NCI-H1105 (cell line): ENCODE results near the gene FADS3.

ENCODE experiments used
- DNase-seq: peaks from one replicate; lab custom pipeline; 2025; lab: John Stamatoyannopoulos, UW

The FADS3 gene

DNA sequence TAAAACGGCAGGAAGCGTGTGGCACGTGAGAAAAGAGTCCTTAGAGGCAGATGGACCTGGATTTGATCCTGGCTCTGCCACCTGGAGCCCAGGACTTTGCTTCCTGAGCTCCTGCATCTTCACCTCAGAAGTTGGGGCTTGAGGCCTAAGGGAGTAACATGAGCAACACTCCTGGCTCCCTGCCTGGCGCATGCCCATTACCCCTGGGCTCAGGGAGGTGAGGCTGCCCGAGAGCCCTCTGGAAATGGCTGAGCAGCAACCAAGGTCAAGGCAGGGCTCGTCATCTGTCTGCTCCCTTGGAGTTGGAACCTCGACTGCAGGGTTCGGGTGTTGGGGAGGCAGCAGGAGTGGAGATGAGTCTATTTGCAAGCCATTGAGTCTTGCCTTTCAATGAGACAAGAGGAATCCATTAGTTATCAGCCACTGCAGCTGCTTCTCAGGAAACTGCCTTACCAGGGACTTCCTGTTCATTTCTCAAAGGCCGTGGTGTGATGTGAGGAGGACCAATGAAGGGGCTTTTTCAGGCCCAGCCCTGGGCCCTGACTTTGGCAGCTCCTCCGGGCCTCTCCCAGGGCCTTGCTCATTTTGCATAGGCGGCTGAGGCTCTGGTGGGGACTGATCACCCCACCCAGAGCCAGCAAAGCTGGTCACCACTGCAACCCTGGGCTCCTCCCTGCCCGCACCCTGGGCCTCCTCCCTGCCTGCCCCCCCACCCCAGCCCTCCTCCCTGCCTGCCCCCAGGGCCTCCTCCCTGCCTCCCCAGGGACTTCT is 56.9 kb downstream of the FADS3 start:
- no peak for DNase-seq

DNA sequence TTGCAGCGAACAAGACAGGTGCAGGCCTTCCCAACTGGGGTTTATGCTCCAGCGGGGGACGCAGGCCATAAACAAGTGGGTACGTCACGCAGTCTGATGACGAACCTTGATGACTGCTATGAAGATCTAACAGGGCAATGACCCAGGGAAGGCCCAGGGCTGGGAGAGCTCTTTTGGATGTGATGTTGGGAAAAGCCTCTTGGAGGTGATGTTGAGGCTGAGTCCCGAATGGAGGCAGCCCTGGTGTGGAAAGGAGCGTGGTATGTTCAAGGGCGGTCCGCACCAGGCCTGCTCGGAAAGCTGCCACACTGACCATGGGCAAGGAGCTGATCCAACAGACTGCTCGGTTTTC is 57.4 kb downstream of the FADS3 start:
- no peak for DNase-seq

DNA sequence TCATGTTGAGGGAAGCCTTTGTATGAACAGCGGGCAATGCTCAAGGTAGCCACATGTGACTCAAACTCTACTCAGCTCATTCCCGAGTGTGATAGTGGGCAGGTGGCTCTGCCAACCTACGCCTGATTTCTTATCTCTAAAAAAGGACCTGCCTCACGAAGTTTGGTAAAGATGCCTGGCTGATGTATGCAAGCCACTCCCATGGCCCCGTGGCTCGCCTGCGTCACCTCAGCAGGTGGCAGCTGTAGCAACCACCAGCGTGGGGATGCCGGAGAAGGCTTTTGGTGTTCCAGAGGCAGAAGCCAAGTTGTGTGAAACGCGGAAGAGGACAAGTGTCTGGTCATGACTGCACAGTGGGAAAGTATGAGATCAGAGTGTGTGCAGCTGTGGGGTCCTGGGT is 57.9 kb downstream of the FADS3 start:
- no peak for DNase-seq

DNA sequence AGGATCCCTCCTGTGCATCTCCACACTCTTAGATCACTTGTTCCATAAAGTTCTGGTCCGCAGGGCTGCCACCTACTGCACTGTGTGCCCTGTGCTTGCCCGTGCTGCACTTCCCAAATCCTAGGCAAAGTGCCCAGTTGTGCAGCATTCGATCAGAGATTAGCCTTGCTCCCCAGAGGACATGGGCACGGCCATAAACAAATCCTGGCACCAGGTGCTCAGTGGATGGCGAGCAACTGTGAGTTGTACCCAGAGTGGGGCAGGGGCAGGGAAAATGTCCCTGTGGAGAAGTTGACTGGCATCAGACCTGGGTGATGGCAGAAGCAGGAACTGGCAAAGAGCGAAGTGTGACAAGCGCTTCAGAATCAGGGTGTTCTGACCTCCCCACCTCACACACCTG is 58.6 kb downstream of the FADS3 start:
- no peak for DNase-seq

DNA sequence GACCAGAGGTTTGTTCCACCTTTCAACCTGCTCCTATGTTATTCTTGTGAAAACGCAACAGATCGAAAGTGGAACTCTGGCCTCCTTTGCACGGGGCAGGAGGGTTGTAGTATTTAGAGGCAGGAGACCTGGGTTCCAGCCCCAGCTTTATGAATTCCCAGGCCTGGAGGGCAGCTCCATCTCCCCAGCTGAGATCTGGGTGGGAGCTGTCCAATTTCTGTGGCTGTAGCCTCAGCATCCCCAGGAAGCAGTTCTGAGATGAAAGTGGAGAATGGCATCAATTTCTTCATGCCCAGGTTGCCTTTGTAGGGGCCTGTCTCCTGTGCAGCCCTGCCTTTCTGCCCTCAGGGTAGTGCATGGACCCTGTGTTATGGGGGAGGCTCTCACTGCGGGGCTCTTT is 59.1 kb downstream of the FADS3 start:
- no peak for DNase-seq

DNA sequence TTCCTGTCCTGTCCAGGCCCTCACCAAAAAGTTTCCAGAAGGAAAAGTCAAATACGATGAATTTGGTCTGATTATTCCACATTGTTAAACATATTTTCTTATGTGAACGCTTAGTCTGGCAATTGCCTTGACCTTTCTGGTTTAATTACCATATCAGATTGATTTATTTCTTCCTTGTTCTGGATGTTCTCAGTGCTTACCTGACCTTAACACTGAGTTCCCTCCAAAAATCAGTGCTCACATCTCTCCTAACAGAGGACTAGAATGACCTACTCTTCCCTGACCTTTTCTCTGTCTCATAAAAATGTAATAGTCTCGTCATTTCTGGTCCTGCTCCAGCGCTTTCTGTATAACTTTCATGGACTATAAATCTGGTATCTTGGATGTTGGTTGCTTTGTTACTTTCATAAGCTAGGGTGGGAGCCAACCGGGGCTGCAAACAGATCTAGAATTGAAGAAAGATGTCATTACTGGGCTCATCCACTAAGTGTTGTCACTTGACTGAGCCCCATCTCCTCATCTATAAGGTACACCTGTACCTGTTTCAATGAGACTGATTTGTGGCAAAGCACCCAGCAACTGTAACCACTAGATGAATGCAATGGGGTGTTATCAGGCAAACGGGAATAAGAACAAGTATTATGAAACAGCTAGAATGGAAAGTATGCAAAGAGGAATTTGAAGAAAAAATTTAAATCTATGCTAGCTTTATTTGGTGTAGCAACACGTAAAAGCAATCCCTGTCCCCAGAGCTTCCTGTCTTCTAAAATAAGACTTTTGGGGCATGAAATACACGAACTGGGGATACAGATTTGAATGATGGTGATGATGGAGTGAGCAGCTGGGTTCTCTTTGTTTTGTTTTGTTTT is 60.9 kb downstream of the FADS3 start:
- DNase-seq, result no peak

DNA sequence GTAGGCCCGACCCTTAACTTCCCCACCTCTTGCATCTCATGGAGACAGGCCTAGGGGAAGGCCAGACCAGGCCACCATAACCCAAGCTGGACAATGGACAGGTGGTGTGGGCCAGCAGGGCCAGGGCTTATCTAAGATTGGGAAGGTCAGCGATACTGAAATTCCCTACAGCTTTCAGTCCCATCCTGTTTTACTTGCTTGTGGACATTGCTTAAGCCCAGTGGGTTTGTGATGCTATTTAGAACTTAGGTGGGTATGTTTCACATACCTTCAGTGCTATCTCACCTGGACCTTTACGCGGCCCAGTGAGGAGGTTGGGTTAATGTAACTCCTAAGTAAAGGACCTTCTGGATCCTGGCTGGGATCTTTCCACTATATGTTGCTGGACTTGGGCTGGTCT is 61.5 kb downstream of the FADS3 start:
- DNase-seq, result no peak

DNA sequence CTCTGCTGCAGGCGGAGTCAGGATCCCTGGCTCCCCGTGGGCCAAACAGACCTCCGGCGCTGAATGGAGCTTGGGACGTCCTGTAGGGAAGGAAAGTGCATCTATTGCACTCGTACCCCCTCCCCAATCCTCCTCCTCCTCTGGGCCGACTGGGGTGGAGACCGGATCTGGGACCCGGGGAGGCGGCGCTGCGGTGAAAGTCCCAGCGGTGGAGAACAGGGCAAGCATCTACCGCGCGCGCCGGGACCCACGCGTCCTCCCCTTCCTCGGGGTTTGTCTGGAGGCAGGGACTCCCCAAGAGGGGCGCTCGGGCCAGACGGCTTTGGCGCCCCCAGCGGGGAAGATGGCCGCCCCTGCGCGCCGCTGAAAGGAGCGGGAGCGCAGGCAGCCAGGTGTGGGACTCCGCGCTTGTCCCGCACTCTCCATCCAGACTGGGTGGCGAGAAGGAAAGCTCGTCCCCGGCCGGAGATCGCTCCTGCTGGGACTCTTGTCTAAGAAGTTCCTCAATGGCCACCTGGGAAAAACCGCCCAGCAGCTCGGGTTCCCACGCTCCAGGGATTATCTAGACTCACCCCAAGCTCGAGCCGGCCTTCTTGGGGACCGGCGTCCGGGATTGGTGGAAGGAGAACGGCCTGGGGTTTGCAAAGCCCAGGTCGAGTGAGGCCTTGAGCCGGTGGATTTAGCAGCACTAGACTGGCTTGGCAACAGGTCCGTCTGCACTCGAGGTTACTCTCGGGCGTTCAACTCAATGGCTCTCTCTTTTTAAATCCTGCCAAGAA is 62.5 kb downstream of the FADS3 start:
- peak; percentile 26 for DNase-seq

DNA sequence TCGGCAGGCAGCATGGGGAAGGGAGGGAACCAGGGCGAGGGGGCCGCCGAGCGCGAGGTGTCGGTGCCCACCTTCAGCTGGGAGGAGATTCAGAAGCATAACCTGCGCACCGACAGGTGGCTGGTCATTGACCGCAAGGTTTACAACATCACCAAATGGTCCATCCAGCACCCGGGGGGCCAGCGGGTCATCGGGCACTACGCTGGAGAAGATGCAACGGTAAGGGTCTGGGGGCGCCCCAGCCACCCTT is 63.0 kb downstream of the FADS3 start:
- no peak for DNase-seq

DNA sequence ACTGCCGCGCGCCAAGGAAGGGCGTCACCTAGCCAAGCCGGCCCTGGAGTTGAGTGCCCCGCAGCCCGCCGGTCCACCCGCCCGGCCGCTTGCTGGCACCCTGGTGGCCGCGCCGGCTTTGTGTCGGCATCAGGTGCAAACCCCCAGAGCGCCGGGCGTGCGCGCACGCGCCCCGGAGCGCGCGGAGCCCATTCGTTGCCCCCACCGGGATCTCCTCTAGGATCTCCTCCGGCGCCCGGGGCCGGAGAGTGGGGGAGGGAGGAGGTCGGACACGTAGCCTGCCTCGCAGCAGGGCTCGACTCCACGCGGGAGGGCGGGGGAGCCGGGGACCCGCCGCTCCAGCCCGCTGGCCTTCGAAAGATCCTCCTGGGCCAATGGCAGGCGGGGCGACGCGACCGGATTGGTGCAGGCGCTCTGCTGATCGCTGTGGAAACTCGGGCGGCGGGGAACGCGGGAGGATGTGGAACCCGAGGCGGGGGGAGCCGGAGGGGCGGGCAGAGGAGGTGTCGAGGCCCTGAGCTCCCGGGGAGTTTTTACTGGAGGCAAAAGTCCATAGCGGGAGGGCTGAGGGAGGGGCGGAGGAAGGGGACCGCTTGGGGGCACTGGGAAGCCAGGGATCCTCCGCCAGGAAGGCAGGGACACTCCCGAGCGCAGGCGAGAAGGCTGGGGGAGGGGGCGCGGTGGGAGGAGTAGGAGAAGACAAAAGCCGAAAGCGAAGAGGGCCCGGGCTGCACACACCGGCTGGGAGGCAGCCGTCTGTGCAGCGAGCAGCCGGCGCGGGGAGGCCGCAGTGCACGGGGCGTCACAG is 63.6 kb downstream of the FADS3 start, which contains the start of gene FADS2:
FADS2 (plus strand) TSS at position 730 of the 808 bp plus-strand sequence. CDS start 91 bp downstream, outside the sequence.
- DNase-seq, result peak; percentile 98

DNA sequence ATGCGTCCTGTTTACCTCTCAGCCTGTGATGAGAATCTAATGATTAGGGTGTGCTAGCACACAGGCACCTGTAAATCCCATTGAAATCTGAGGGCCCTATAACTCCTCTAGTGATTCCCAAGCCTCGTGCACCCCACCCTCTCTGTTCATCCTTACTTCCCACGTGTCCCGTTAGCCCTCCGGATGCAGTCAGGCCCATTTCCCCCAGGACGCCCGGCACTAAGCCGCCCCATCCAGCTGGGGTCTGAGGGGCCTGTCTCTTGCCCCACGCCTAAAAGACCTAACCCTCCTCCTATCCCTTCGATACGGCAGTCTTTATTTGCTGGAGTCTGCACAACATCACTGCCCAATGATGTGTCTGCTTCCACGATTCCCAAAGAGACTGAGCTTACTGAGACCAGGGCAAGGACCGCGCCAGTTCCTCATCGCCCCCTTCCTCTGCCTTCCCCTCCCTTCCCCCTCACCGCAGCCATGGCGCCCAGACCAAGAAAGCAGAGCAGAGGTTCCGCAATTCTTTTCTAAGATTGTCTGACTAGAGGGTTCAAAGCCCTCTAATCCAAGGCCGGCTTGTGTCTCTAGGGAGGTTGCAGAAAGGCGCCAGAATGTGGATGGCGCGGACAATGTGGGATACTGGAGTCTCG is 64.3 kb downstream of the FADS3 start:
- peak; percentile 36 for DNase-seq
